ENCODE results near the gene CABP4. TPM values are rescaled to one million over a fixed set of nuclear protein-coding genes. Genes with fewer than 3 reads are reported as not detected.

CABP4 gene
- total and polyA plus RNA-seq, 2 donors (not counting 1 experiment from before 2014, with no cell fraction given) = 3.2 to 5.2 TPM

DNA sequence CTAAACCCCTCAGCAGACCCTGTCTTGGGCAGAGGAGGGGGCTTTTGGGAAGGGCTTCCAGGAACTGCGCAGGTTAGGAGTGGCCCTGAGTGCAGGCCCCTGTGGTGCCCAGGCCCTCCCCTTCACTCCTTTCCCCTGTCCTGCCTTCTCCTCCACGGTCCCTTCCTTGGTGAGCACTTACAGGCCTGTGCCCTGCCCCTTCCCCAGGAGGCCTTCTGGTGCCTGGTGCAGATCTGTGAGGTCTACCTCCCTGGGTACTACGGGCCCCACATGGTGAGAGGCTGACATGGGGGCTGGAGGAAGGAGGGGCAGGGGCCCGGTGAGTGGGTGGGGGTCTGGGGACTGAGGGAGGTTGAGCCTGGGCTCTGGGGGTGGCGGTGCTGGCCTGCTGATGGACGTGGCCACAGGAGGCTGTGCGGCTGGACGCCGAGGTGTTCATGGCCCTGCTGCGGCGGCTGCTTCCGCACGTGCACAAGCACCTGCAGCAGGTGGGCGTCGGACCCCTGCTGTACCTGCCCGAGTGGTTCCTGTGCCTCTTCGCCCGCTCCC, 48.7 kb upstream of the CABP4 start:
- Histone ChIP-seq H4K20me1 (ENCODE audit: control insufficient read depth, insufficient read depth, low read length, poor library complexity, severe bottlenecking) (peaks cover 47% of the 10 kb centered on the region), H3K27ac (ENCODE audit: low read length in 2 of 2) (peak overlapping the region; percentile 34 to 83), H3K4me1 (ENCODE audit: control insufficient read depth in 2 of 2, insufficient read depth in 2 of 2, low read length in 2 of 2) (peaks cover 87 to 93% of the 10 kb centered on the region in 2 donors), H3K4me2 (replicated peaks; ENCODE audit: low read depth, low read length, poor library complexity, severe bottlenecking) (peak overlapping the region; percentile 89), H3K9me3 (ENCODE audit: control extremely low read depth in 1 of 3, control insufficient read depth in 2 of 3, insufficient read depth in 1 of 3, low read length in 2 of 3) (peaks cover 0 to 2% (median 0%) of the 10 kb centered on the region in 3 donors), H3K36me3 (replicated peaks in 1 of 2; ENCODE audit: control extremely low read depth in 1 of 2, control insufficient read depth in 1 of 2, extremely low read depth in 1 of 2, insufficient read depth in 2 of 2, low read length in 1 of 2) (peaks cover 0 to 49% of the 10 kb centered on the region in 2 experiments), H3K27me3 (replicated peaks in 1 of 4; ENCODE audit: control extremely low read depth in 1 of 4, control insufficient read depth in 3 of 4, insufficient read depth in 4 of 4, low read length in 3 of 4) (no peaks in the 10 kb centered on the region), H3K4me3 (ENCODE audit: control extremely low read depth in 1 of 5, extremely low read depth in 1 of 5, insufficient read depth in 1 of 5, low read depth in 2 of 5, low read length in 4 of 5) (peak overlapping the region in 4 of 5 experiments; percentile 7 to 96 (median 36)), H2AFZ (ENCODE audit: insufficient read depth, low read depth, low read length, poor library complexity, severe bottlenecking) (no peak overlapping the region), H3K9ac (ENCODE audit: low read length) (peak overlapping the region; percentile 89), H3K79me2 (ENCODE audit: control insufficient read depth, insufficient read depth, low read length) (peaks cover 78% of the 10 kb centered on the region)
- Mint-ChIP-seq H3K4me3 (peak overlapping the region; percentile 72), H3K9me3 (ENCODE audit: insufficient read depth) (no peaks in the 10 kb centered on the region), H3K27ac (peak overlapping the region; percentile 100), H3K4me1 (peaks cover 81% of the 10 kb centered on the region), H3K27me3 (no peaks in the 10 kb centered on the region)
- ATAC-seq (ENCODE audit: low read depth) (no peak), DNase-seq (no peak)
- no peak for TF ChIP-seq EZH2 (IDR thresholded peaks at IDR 0.05; ENCODE audit: borderline replicate concordance, insufficient read depth, low read depth, low read length, poor library complexity, severe bottlenecking)
- TF ChIP-seq, protein P1, sequence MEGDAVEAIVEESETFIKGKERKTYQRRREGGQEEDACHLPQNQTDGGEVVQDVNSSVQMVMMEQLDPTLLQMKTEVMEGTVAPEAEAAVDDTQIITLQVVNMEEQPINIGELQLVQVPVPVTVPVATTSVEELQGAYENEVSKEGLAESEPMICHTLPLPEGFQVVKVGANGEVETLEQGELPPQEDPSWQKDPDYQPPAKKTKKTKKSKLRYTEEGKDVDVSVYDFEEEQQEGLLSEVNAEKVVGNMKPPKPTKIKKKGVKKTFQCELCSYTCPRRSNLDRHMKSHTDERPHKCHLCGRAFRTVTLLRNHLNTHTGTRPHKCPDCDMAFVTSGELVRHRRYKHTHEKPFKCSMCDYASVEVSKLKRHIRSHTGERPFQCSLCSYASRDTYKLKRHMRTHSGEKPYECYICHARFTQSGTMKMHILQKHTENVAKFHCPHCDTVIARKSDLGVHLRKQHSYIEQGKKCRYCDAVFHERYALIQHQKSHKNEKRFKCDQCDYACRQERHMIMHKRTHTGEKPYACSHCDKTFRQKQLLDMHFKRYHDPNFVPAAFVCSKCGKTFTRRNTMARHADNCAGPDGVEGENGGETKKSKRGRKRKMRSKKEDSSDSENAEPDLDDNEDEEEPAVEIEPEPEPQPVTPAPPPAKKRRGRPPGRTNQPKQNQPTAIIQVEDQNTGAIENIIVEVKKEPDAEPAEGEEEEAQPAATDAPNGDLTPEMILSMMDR (IDR thresholded peaks at IDR 0.05) = no peak
- 73% methylated on average over 17 of the region's 18 CpGs for WGBS (ENCODE audit: insufficient coverage)
- CTCF ChIA-PET = interaction anchor here (0.8 to 3.4 kb wide), 7 partner anchors 9 to 66 kb away, joined by 3 to 18 read pairs (median 4); partner anchors contain the start of genes CARNS1 and PTPRCAP
- POLR2A ChIA-PET = interaction anchor here (1.0 to 4.2 kb wide), 6 partner anchors 13 to 77 kb away, joined by 5 to 78 read pairs (median 10); partner anchors contain the start of genes PTPRCAP, RPS6KB2 and TMEM134
- intact Hi-C loops (cut with micrococcal nuclease) = loop anchor here (10.0 kb wide), 1 partner anchor 178 kb away; the partner anchor contains the start of gene GSTP1

Measured in B cell (primary cell).